SK-N-SH (cell line): ENCODE results near the gene TMEFF1. TPM values are rescaled to one million over a fixed set of nuclear protein-coding genes. Genes with fewer than 3 reads are reported as not detected.

Experiments used
- CTCF ChIA-PET: fragments of 300-600, 350-600 bp; formaldehyde crosslinking; extraction: SDS; loops from one replicate; lab custom pipeline; 2021; lab: Yijun Ruan, JAX
- POLR2A ChIA-PET: fragments of 350-600 bp; sonication (Branson Sonifier 250); formaldehyde crosslinking; extraction: SDS; loops from one replicate; lab custom pipeline; 2020; ENCODE audit warnings: antibody characterized with exemption, inconsistent platforms; lab: Yijun Ruan, JAX
- DNase-seq: peaks from one replicate; pipeline ENCODE4 v3.0.0; 2012
- H2AFZ ChIP-seq: fragments of 200-600 bp; sonication (generic); 2 replicates; pipeline ENCODE4 v1.8.1; 2016; ENCODE audit warnings: antibody characterized with exemption, mild to moderate bottlenecking, low read depth
- H3F3A ChIP-seq: fragments of 200-600 bp; sonication (generic); replicated peaks from 2 replicates; pipeline ENCODE3; 2016; ENCODE audit warnings: antibody characterized with exemption, mild to moderate bottlenecking; ENCODE audit not compliant: insufficient read depth
- H3K27ac ChIP-seq, 2 experiments: fragments of 200-500 bp in 1 of 2; fragments of 200-600 bp in 1 of 2; sonication (Bioruptor generic) in 1 of 2; sonication (generic), shearing (Covaris generic) in 1 of 2; 2 replicates each; pipeline versions ENCODE4 v1.5.1 to v1.6.1; 2014 to 2016; ENCODE audit warnings: low read depth in 2 of 2, inconsistent platforms in 1 of 2, low read length in 1 of 2, mild to moderate bottlenecking in 1 of 2, mixed read lengths in 1 of 2
- H3K27me3 ChIP-seq: fragments of 200-600 bp; sonication (generic), shearing (Covaris generic); 2 replicates; pipeline ENCODE4 v1.6.1; 2016; ENCODE audit warnings: mixed run types; ENCODE audit not compliant: insufficient read depth
- H3K36me3 ChIP-seq, 2 experiments: fragments of 200-500 bp in 1 of 2; fragments of 200-600 bp in 1 of 2; sonication (Bioruptor generic) in 1 of 2; sonication (generic) in 1 of 2; replicated peaks in 1 of 2; 2 replicates each; pipeline versions ENCODE3 to v1.5.1; 2014 to 2016; ENCODE audit warnings: low read length in 1 of 2, mild to moderate bottlenecking in 1 of 2; ENCODE audit not compliant: insufficient read depth in 2 of 2, control insufficient read depth in 1 of 2
- H3K4me1 ChIP-seq, 2 experiments: fragments of 200-500 bp in 1 of 2; fragments of 200-600 bp in 1 of 2; sonication (Bioruptor generic) in 1 of 2; sonication (generic), shearing (Covaris generic) in 1 of 2; 2 replicates each; pipeline versions ENCODE4 v1.5.1 to v1.6.1; 2014 to 2016; ENCODE audit warnings: low read depth in 1 of 2, low read length in 1 of 2, mixed run types in 1 of 2; ENCODE audit not compliant: insufficient read depth in 2 of 2, control insufficient read depth in 1 of 2
- H3K4me2 ChIP-seq: fragments of 200-600 bp; sonication (generic), shearing (Covaris generic); 2 replicates; pipeline ENCODE4 v1.6.1; 2017; ENCODE audit warnings: mixed run types
- H3K4me3 ChIP-seq, 2 experiments: fragments of 200-500 bp in 1 of 2; fragments of 200-600 bp in 1 of 2; sonication (Bioruptor generic) in 1 of 2; sonication (generic), shearing (Covaris generic) in 1 of 2; 2 replicates each; pipeline versions ENCODE4 v1.5.1 to v1.8.1; 2014 to 2016; ENCODE audit warnings: low read depth in 2 of 2, inconsistent platforms in 1 of 2, low read length in 1 of 2, mild to moderate bottlenecking in 1 of 2, mixed read lengths in 1 of 2, moderate library complexity in 1 of 2
- H3K79me2 ChIP-seq: fragments of 200-600 bp; sonication (generic); 2 replicates; pipeline ENCODE4 v1.8.1; 2017; ENCODE audit warnings: mild to moderate bottlenecking; ENCODE audit not compliant: insufficient read depth
- H3K9ac ChIP-seq: fragments of 200-600 bp; sonication (generic); 2 replicates; pipeline ENCODE4 v1.6.1; 2017; ENCODE audit warnings: mixed run types
- H3K9me2 ChIP-seq: fragments of 200-600 bp; sonication (generic); 2 replicates; pipeline ENCODE4 v1.6.1; 2017; ENCODE audit warnings: mixed run types
- H3K9me3 ChIP-seq: fragments of 200-600 bp; sonication (generic); 2 replicates; pipeline ENCODE4 v1.6.1; 2017; ENCODE audit warnings: mixed run types, mild to moderate bottlenecking, moderate library complexity
- H4K20me1 ChIP-seq: fragments of 200-600 bp; sonication (generic); 2 replicates; pipeline ENCODE4 v1.6.1; 2017; ENCODE audit warnings: mild to moderate bottlenecking, mixed run types; ENCODE audit not compliant: insufficient read depth
- CHD2 ChIP-seq: fragments of 150-350 bp; IDR thresholded peaks from 2 replicates; pipeline ENCODE4 v1.6.1; 2018; ENCODE audit warnings: low read length; ENCODE audit not compliant: partially characterized antibody
- ELF1 ChIP-seq: IDR thresholded peaks from 2 replicates; pipeline ENCODE4 v1.4.0; 2012
- EP300 ChIP-seq, 2 experiments: IDR thresholded peaks; 2 replicates each; pipeline versions ENCODE4 v1.4.0 to v1.6.1; 2012; ENCODE audit warnings: borderline replicate concordance in 1 of 2, low read depth in 1 of 2, low read length in 1 of 2
- EZH2phosphoT487 ChIP-seq: fragments of 200-600 bp; sonication (generic); IDR thresholded peaks from 2 replicates; pipeline ENCODE4 v1.6.1; 2017; ENCODE audit warnings: low read depth, mixed run types, mild to moderate bottlenecking, antibody characterized with exemption, moderate library complexity, borderline replicate concordance
- FOXJ3 ChIP-seq: sonication (generic); formaldehyde crosslinking; IDR thresholded peaks from 2 replicates; pipeline ENCODE4 v1.5.1; 2020; ENCODE audit warnings: mild to moderate bottlenecking, missing genetic modification reagents
- GABPA ChIP-seq: IDR thresholded peaks from 2 replicates; pipeline ENCODE4 v1.4.0; 2012; ENCODE audit warnings: low read depth, mild to moderate bottlenecking
- GATA2 ChIP-seq: sonication (generic); formaldehyde crosslinking; IDR thresholded peaks from 2 replicates; pipeline ENCODE4 v1.5.0; 2020; ENCODE audit warnings: mild to moderate bottlenecking, missing genetic modification reagents
- JUND ChIP-seq: IDR thresholded peaks from 2 replicates; pipeline ENCODE4 v1.4.0; 2012
- NFIC ChIP-seq: IDR thresholded peaks from 2 replicates; pipeline ENCODE4 v1.4.0; 2012; ENCODE audit warnings: borderline replicate concordance
- NRF1 ChIP-seq: IDR thresholded peaks from 2 replicates; pipeline ENCODE4 v1.6.1; 2012; ENCODE audit warnings: low read depth, mild to moderate bottlenecking, low read length
- POLR2AphosphoS5 ChIP-seq: IDR thresholded peaks from 2 replicates; pipeline ENCODE4 v1.6.1; 2012; ENCODE audit warnings: low read depth, low read length
- RCOR1 ChIP-seq: fragments of 150-350 bp; IDR thresholded peaks from 2 replicates; pipeline ENCODE4 v1.6.1; 2017; ENCODE audit warnings: antibody characterized with exemption, low read length
- RFX5 ChIP-seq: IDR thresholded peaks from 2 replicates; pipeline ENCODE4 v1.6.1; 2012; ENCODE audit warnings: mild to moderate bottlenecking, improper control_type of control experiment, low read length
- SIN3A ChIP-seq: IDR thresholded peaks from 2 replicates; pipeline ENCODE4 v1.6.1; 2012; ENCODE audit warnings: low read depth, mild to moderate bottlenecking, low read length, moderate library complexity, borderline replicate concordance
- SMC3 ChIP-seq: IDR thresholded peaks from 2 replicates; pipeline ENCODE4 v1.6.1; 2012; ENCODE audit warnings: low read depth, low read length, improper control_type of control experiment
- TCF12 ChIP-seq: IDR thresholded peaks from 2 replicates; pipeline ENCODE4 v1.4.0; 2012
- TEAD4 ChIP-seq: IDR thresholded peaks from 2 replicates; pipeline ENCODE4 v1.4.0; 2012; ENCODE audit warnings: mild to moderate bottlenecking, borderline replicate concordance; ENCODE audit not compliant: insufficient read depth
- YY1 ChIP-seq: IDR thresholded peaks from 2 replicates; pipeline ENCODE4 v1.4.0; 2012; ENCODE audit warnings: low read depth, mild to moderate bottlenecking
- WGBS: methylation state at CpG from one replicate; pipeline ENCODE4 v1.1.6; 2017; ENCODE audit warnings: low lambda C conversion rate; 5-methylcytosine and 5-hydroxymethylcytosine counted together
- polyA plus RNA-seq, 3 experiments: library from polyadenylated mRNA; depleted of rRNA; stranded (reverse); fragments of >200 nt; gene quantifications; 2 replicates each; pipeline ENCODE4 v1.2.3, GENCODE V29; 2012
- TF ChIP-seq, protein P1 (sequence below): IDR thresholded peaks from 2 replicates; pipeline ENCODE4; 2012
- TF ChIP-seq, protein P2 (sequence below): IDR thresholded peaks from 2 replicates; pipeline ENCODE4 v1.4.0; 2012; ENCODE audit warnings: low read depth, borderline replicate concordance
- TF ChIP-seq, protein P3 (sequence below): fragments of 150-350 bp; IDR thresholded peaks from 2 replicates; pipeline ENCODE4 v1.6.1; 2017; ENCODE audit warnings: antibody characterized with exemption, low read length, low read depth, borderline replicate concordance
- TF ChIP-seq, protein P4 (sequence below): IDR thresholded peaks from 2 replicates; pipeline ENCODE4 v1.6.1; 2012; ENCODE audit warnings: mild to moderate bottlenecking, low read depth, low read length, moderate library complexity
- TF ChIP-seq, protein P5 (sequence below): IDR thresholded peaks from 2 replicates; pipeline ENCODE4 v1.4.0; 2012; ENCODE audit warnings: low read depth
- TF ChIP-seq, protein P6 (sequence below): IDR thresholded peaks from 2 replicates; pipeline ENCODE4 v1.4.0; 2012; ENCODE audit warnings: low read depth, borderline replicate concordance

TMEFF1 gene
- polyA plus RNA-seq, 1 of the 3 experiments (the other 2 are of a cell fraction), result 2.5 TPM

DNA sequence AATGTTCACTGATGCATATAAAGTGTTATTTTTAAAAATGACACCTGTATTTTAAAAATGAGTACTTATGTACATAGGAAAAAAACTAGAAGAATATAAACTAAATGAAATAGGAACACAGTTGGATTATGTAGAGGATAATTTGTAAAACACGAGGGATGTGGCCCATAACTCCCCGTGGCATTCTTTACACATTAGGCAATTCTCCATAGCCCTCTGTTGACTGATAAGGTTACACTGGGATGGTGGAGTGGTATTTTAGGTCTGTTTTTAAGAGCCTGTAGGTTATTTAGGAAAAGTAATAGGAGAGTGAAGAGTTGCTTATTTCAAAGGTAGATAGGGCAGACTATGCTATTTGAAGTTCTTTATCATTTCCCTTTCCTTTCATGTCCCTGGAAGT, 106.7 kb downstream of the TMEFF1 start (continued):
- TF ChIP-seq, protein P1, sequence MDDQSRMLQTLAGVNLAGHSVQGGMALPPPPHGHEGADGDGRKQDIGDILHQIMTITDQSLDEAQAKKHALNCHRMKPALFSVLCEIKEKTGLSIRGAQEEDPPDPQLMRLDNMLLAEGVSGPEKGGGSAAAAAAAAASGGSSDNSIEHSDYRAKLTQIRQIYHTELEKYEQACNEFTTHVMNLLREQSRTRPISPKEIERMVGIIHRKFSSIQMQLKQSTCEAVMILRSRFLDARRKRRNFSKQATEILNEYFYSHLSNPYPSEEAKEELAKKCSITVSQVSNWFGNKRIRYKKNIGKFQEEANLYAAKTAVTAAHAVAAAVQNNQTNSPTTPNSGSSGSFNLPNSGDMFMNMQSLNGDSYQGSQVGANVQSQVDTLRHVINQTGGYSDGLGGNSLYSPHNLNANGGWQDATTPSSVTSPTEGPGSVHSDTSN, result no peak
- TF ChIP-seq FOXJ3 (CRISPR knock-in tag), result no peak
- TF ChIP-seq GABPA, result no peak
- no peak for TF ChIP-seq CHD2
- no peak for TF ChIP-seq ELF1

DNA sequence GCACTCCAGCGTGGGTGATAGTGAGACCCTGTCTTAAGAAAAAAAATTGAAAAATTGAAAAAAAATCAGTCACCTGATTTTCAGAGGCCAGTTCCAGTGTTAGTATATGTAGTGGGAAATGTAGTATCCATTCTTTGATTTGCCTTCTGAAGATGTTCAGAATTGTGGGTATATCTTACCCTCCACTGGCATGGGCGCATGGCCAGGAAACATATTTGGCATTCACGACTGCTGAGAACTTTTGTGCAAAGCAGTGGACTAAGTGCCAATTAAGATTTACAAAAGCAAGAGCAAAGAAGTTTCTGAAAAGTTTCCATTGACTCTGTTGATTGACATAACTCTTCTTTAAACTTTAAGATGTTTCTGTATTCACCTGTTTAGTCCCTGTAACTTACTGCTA, 107.3 kb downstream of the TMEFF1 start:
- no peak overlapping the region for H3K4me2 ChIP-seq
- H3K9ac ChIP-seq, result no peak overlapping the region
- H2AFZ ChIP-seq, result no peak overlapping the region
- no peaks in the 10 kb centered on the region for H3K9me2 ChIP-seq
- H3K79me2 ChIP-seq, result no peaks in the 10 kb centered on the region
- no peak overlapping the region for H3K4me3 ChIP-seq
- H3K36me3 ChIP-seq, result peaks cover 6 to 9% of the 10 kb centered on the region in 2 experiments
- TF ChIP-seq RFX5 (no peak), NRF1 (no peak), NFIC (no peak), JUND (no peak), TCF12 (no peak), YY1 (no peak), TEAD4 (no peak), SIN3A (no peak), SMC3 (no peak), EP300 (IDR thresholded peaks at IDR 0.05; ENCODE audit: borderline replicate concordance in 1 of 2, low read depth in 1 of 2, low read length in 1 of 2) (no peak), RCOR1 (no peak), GATA2 (CRISPR knock-in tag) (no peak), POLR2AphosphoS5 (no peak), EZH2phosphoT487 (no peak)
- TF ChIP-seq, protein P2, sequence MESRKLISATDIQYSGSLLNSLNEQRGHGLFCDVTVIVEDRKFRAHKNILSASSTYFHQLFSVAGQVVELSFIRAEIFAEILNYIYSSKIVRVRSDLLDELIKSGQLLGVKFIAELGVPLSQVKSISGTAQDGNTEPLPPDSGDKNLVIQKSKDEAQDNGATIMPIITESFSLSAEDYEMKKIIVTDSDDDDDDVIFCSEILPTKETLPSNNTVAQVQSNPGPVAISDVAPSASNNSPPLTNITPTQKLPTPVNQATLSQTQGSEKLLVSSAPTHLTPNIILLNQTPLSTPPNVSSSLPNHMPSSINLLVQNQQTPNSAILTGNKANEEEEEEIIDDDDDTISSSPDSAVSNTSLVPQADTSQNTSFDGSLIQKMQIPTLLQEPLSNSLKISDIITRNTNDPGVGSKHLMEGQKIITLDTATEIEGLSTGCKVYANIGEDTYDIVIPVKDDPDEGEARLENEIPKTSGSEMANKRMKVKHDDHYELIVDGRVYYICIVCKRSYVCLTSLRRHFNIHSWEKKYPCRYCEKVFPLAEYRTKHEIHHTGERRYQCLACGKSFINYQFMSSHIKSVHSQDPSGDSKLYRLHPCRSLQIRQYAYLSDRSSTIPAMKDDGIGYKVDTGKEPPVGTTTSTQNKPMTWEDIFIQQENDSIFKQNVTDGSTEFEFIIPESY, result no peak
- TF ChIP-seq, protein P3, sequence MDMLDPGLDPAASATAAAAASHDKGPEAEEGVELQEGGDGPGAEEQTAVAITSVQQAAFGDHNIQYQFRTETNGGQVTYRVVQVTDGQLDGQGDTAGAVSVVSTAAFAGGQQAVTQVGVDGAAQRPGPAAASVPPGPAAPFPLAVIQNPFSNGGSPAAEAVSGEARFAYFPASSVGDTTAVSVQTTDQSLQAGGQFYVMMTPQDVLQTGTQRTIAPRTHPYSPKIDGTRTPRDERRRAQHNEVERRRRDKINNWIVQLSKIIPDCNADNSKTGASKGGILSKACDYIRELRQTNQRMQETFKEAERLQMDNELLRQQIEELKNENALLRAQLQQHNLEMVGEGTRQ, result no peak
- TF ChIP-seq, protein P4, sequence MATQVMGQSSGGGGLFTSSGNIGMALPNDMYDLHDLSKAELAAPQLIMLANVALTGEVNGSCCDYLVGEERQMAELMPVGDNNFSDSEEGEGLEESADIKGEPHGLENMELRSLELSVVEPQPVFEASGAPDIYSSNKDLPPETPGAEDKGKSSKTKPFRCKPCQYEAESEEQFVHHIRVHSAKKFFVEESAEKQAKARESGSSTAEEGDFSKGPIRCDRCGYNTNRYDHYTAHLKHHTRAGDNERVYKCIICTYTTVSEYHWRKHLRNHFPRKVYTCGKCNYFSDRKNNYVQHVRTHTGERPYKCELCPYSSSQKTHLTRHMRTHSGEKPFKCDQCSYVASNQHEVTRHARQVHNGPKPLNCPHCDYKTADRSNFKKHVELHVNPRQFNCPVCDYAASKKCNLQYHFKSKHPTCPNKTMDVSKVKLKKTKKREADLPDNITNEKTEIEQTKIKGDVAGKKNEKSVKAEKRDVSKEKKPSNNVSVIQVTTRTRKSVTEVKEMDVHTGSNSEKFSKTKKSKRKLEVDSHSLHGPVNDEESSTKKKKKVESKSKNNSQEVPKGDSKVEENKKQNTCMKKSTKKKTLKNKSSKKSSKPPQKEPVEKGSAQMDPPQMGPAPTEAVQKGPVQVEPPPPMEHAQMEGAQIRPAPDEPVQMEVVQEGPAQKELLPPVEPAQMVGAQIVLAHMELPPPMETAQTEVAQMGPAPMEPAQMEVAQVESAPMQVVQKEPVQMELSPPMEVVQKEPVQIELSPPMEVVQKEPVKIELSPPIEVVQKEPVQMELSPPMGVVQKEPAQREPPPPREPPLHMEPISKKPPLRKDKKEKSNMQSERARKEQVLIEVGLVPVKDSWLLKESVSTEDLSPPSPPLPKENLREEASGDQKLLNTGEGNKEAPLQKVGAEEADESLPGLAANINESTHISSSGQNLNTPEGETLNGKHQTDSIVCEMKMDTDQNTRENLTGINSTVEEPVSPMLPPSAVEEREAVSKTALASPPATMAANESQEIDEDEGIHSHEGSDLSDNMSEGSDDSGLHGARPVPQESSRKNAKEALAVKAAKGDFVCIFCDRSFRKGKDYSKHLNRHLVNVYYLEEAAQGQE, result no peak
- TF ChIP-seq, protein P5, sequence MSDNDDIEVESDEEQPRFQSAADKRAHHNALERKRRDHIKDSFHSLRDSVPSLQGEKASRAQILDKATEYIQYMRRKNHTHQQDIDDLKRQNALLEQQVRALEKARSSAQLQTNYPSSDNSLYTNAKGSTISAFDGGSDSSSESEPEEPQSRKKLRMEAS, result no peak
- TF ChIP-seq, protein P6, sequence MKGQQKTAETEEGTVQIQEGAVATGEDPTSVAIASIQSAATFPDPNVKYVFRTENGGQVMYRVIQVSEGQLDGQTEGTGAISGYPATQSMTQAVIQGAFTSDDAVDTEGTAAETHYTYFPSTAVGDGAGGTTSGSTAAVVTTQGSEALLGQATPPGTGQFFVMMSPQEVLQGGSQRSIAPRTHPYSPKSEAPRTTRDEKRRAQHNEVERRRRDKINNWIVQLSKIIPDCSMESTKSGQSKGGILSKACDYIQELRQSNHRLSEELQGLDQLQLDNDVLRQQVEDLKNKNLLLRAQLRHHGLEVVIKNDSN, result no peak
- TF ChIP-seq, all 33 proteins: peak for 0
- WGBS, result 79% methylated on average over 3 of the region's 3 CpGs
- Histone ChIP-seq H3K27ac (no peak overlapping the region), H3F3A (no peaks in the 10 kb centered on the region), H3K9me3 (no peaks in the 10 kb centered on the region), H4K20me1 (no peaks in the 10 kb centered on the region), H3K27me3 (no peaks in the 10 kb centered on the region), H3K4me1 (peaks cover 0 to 7% of the 10 kb centered on the region in 2 experiments; a peak in 1 of 4 replicates)
- no peak for DNase-seq
- ChIA-PET POLR2A (no interaction called here), CTCF (no interaction called here)
